GM12801 (cell line): ENCODE measurements around the gene USP9Y.

Source experiments
- TF ChIP-seq, protein P1 (sequence below): IDR thresholded peaks from one replicate; pipeline ENCODE4 v1.5.1; 2011; ENCODE audit warnings: control low read depth; ENCODE audit not compliant: insufficient read length; ENCODE audit errors: extremely low read depth

The USP9Y gene

DNA sequence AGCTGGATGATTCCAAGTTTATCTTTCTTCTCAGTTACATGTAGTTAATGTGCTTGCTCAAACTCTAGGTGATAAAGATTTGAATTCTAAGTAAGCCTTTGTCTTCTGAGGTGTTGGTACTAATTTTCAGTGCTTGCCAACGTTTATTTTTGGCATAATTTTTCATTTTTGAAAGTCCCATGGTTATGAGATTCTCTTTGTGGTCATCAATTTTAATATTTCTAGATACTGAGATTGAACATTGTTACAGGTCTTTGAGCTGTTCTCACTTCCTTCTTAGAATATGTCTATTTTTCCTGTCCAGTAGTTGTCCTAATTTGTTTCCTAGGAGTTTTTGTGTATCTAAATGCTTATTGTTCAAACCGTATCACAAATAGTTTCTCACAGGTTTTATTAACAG lies 40.4 kb downstream of the USP9Y start:
- TF ChIP-seq, protein P1, sequence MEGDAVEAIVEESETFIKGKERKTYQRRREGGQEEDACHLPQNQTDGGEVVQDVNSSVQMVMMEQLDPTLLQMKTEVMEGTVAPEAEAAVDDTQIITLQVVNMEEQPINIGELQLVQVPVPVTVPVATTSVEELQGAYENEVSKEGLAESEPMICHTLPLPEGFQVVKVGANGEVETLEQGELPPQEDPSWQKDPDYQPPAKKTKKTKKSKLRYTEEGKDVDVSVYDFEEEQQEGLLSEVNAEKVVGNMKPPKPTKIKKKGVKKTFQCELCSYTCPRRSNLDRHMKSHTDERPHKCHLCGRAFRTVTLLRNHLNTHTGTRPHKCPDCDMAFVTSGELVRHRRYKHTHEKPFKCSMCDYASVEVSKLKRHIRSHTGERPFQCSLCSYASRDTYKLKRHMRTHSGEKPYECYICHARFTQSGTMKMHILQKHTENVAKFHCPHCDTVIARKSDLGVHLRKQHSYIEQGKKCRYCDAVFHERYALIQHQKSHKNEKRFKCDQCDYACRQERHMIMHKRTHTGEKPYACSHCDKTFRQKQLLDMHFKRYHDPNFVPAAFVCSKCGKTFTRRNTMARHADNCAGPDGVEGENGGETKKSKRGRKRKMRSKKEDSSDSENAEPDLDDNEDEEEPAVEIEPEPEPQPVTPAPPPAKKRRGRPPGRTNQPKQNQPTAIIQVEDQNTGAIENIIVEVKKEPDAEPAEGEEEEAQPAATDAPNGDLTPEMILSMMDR: no peak

DNA sequence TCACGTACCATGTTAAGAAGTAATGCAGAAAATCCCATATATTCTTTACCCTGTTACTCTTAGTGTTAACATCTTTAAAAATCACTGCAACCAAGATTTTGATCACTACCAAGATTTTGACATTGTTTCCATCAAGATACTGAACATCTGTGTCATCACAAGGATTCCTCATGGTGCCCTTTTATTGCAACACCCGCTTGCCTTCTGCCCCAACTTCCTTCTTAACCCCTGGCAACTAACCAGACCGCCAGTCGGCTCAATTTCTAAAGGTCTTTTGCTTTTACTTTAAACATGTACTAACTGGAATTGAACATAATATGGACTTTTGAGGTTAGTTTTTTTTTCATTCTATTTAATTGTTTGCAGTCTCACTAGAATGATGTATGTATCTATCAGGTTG lies 41.7 kb downstream of the USP9Y start:
- TF ChIP-seq, protein P1: no peak

DNA sequence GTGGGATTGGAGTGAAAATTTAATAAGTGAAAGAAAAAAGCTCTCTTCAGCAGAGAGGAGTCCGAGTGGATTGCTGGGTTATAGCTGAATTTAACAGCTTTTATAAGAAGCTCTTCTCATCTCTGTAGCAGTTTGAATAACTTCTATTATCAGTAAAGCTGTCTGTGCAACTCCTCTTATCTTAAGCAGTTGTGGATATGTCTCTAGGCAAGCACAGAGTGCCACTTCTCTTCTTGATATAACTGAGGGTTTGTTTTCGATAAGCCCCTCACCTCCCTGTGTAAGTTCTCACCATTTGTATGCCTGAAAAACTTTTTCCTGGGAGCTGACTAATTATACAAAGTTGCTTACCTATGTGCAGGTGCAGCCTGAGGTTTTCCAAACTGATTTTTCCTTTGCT lies 43.1 kb downstream of the USP9Y start:
- TF ChIP-seq, protein P1: no peak

DNA sequence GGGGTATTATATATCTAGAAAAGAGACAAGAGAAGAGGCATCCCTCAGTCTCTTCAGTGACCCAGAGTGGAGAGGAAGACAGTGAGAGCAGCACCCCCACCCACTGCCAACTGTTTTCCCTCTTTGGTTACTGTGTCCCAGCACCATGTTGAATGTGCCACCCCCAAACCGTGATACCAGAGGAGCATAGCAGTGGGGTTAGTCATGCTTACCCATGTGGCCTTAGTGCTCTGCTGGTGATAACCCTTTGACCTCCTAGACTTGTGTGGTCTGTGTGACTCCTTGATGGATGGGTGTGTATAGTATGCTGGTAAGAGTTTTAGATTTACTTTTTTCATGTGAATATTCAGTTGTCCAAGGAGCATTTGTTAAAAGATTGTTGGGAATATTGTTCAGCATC lies 48.3 kb downstream of the USP9Y start:
- TF ChIP-seq, protein P1: no peak

DNA sequence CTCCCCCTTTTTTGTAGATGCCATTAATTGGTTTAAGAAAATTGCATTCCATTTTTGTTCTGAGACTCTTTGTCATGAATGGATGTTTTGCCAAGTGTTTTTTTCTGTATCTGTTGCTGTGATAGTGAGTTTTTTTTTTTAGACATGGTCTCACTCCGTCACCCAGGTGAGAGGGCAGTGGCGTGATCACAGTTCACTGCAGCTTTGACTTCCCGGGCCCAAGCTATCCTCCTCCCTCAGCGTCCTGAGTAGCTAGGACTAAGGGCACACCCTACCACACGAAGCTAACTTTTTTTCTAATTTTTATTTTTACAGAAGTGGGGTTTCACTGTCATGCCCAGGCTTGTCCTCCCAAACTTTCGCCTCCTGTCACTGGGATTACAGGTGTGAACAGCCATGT lies 51.8 kb downstream of the USP9Y start:
- TF ChIP-seq, protein P1: no peak

DNA sequence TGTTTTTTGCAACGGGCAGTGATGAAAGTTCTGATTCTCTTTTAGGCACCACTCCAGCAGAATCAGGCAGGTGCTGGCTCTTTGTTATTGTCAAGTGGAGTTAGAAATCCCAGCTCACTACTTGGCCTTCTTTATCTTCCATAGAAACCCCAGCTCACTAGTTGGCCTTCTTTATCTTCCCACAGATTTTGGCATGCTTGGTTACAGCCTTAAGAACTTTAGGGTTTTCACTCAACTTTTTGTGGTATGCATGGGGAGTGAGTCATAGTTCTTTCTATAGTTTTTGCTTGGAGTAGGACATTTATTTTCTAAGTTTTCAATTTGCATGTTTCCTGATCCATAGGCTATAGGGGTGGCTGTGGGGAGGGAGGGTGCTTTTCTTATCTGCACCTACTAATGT lies 55.0 kb downstream of the USP9Y start:
- TF ChIP-seq, protein P1: no peak

DNA sequence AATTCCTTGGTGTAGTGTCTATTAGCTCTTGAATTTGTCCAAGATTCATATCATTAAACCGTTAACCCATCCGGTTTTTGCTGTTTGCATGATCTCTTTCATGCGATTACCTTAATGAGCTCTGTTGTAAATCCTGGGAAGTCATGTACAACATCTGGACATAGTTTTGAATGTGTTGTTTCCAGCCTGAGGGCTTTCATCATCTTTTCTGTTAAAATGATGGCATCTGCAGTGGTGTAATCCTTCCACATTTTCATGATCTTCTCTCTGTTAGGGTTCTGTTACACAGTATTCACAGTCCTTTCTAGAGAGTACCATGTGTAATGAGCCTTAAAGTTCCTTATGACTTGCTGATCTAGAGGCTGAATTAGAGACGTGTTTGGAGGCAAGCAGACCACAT lies 64.9 kb downstream of the USP9Y start:
- TF ChIP-seq, protein P1: no peak

DNA sequence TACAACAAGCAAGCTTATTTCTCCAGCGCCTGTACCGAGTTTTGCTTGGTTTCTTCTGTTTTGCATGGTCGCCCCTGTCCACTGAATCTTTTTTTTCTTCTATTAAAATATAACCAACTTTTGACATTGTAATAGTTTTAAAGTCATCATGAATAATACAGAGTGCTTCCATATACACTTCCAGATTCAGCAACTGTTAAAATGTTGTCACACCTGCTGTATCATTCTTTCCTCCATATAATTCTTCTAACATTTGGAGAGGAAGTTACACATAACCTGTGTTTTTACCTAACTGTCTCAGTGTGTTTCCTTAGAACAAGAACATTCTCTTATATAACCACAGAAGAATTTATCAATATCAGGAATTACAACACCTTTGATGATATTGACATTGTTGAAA lies 83.5 kb downstream of the USP9Y start:
- TF ChIP-seq, protein P1: no peak
